Pulmonary artery endothelial cell (primary cell): ENCODE data around the gene GREM2. TPM values are rescaled to one million over a fixed set of nuclear protein-coding genes. Genes with fewer than 3 reads are reported as not detected.

Experiments used
- DNase-seq: peaks from one replicate; pipeline ENCODE4 v3.0.0-alpha.2; 2011; ENCODE audit warnings: low read depth, low spot score
- total RNA-seq: library from RNA; depleted of rRNA; stranded (reverse); fragments of >200 nt; gene quantifications from 2 replicates; pipeline ENCODE4 v1.2.3, GENCODE V29; 2014

The GREM2 gene
- total RNA-seq, 1 donor from 2014 or later = not detected

GRCh38 chr1:240610636-240611035, 1.3 kb downstream of the GREM2 start:
- no peak for DNase-seq

DNA sequence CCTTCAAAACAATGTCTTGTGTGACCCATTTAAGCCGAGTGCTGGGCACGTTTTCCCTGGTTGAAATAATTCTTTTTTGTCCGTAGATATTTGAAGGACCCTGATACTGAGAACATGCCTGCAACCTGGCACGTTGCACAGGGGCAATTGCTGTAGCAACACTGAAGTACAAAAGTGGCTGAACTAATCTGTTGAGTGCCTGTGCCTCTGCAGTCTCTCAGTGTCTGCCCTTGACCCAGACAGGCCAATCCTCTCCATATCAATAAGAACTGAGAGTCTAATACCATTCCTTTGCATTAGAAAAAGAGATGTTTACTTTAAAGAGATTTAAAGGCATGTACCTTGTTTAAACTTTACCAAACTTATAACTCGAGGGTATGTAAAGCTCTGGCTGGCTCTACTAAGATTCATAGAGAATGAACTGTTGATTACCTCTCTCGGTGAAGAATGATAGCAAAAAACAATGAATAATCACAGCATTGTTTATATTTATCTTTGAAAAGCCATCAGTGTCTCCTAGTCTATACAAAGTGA, 2.4 kb downstream of the GREM2 start:
- no peak for DNase-seq

DNA sequence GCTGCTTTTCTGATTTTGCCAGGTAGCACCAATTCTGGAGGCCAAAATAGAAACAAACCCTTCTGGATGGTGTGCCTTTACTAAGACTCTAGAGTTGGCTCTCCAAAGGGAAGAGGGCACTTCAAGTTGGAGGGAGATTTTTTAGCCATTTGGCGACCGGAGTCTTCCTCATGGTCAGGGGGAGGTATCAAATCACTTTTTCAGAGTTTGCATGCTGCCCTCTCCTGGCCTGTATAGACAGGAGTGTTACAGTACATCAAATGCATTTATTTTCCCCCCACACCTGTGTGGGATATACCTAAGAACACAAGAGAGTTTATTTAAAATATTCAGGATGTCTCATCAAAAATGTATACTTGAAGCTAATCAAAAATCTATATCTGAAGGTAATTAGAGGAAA, 3.2 kb downstream of the GREM2 start:
- no peak for DNase-seq

DNA sequence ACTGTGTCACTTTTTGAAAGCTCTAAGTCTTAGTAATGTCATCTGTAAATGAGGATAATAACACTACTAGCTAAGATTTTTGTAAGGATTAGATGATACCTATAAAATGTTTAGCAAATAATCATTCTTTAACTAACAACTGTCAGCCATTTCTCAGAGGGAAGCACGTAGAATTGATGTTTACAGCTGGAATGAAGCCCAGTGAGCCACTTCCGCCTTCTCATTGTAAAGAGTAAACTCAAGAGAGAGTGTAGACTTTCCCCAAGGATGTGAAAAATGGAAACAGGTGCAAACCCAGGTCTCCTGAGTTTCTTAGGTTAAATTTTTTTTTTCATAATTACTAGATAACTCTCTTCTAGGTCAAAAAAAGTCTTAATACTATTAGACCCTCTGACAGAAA, 4.9 kb downstream of the GREM2 start:
- no peak for DNase-seq

DNA sequence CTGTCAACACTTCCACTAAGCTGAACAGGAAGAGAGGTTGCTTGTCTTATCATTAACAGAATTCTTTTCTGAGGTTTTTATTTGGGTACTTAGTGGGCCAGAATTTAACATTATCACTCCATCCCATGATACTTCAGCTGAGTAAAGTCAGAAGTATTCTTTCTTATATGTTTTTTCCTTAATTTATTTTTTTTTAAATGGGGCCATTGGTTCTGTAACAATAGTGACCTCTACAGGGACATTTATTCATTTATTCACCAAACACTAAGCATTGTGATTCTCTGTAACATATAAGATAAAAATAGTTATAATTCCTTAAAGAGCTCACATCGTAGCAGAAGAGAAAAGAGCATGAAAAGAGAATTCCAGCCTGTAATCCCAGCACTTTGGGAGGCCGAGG, 9.8 kb downstream of the GREM2 start:
- no peak for DNase-seq

DNA sequence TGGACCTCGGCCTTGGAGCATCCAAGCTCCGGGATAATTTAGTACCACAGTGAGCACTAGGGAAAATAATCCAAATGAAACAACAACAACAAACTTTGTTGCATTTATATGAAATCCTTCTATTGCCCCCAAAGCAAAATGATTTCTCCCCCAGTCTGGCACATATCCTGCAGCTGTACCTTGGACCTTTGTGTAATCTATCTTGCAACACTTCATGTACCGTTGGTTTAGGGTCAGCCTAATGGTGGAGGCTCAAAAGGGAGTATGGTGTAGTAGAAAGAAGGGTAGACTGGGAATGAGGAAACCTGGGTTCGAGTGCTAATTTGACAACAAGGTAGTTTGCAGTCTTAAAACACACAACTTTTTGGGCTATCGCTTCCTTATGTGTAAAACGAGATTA, 12.1 kb downstream of the GREM2 start:
- no peak for DNase-seq

- no peak for DNase-seq
These were observed 12.7 kb downstream of the GREM2 start for GRCh38 chr1:240599299-240599698.

GRCh38 chr1:240598216-240599001, 13.5 kb downstream of the GREM2 start:
- no peak for DNase-seq

- no peak for DNase-seq
These were observed 14.7 kb downstream of the GREM2 start for GRCh38 chr1:240597153-240597745.

- no peak for DNase-seq
These were observed 16.5 kb downstream of the GREM2 start for GRCh38 chr1:240595476-240595875.

- DNase-seq = no peak
These were observed 20.4 kb downstream of the GREM2 start for GRCh38 chr1:240591564-240591963.

GRCh38 chr1:240591078-240591477, 20.9 kb downstream of the GREM2 start:
- no peak for DNase-seq

DNA sequence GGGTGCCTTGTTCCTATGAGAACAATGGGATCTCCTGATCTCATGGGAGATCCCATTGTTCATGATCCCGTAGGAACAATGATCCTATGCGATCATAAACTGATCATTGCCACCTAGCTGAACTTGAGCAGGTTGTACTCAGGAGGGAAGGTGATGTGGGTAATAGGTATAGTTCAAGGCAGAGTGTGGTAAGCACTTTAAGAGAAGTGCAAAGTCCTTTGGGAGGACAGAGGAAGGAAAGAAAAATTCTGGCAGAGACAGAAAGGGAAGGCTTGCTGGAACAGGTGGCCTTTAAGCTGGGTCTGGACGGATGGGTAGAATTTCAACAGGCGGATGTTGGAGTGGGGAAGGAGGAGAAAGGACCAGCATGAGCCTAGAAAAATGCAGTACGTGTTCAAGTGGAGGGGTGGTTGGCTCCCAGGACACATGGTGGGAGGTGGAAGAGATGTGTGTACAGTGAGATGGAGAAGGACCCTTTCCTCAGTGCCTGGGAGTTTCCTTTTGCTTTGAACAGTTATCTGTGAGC, 22.3 kb downstream of the GREM2 start:
- no peak for DNase-seq

- DNase-seq = no peak
These were observed 25.9 kb downstream of the GREM2 start for GRCh38 chr1:240586006-240586405.

DNA sequence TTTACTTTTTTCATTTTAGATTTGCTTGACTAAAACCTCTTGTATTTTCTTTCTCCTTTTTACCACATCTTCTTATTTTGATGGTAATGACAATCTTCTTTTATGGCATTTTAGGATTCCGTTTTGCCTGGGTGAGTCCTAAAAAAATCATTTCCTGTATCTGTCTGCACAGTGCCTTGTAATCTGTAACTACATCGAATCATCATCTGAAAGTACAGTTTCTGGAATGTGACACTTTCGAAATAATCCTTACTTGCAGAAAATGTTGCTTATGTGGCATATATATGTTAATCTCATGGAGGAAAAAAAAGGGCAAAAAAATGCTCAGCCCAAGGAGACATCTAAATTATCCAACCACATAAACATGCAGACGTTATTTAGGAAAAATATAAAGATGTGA, 29.0 kb downstream of the GREM2 start:
- DNase-seq = no peak

- no peak for DNase-seq
These were observed 32.4 kb downstream of the GREM2 start for GRCh38 chr1:240579511-240579910.

DNA sequence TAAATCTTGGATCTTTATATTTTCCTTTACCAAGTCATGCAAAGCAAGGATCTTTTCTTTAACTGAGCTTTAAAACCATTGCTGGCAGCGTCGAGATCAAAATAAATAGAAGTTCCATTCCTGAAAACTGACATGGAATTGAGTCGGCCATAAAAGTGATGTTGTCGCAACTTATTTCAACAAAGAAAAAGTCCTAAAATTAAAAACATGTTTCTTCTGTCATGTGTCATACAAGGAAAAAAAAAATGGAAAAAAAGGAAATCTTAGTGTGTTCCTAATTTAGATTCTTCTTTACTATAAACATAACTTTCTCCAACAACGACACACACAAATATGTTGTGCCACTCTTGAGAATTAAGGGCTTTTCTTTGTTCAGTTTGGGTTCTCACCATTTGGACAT, 34.9 kb downstream of the GREM2 start:
- no peak for DNase-seq

- DNase-seq = no peak
These were observed 35.8 kb downstream of the GREM2 start for GRCh38 chr1:240575981-240576662.

GRCh38 chr1:240572328-240572727, 39.6 kb downstream of the GREM2 start:
- DNase-seq = no peak

- no peak for DNase-seq
These were observed 40.2 kb downstream of the GREM2 start for GRCh38 chr1:240571782-240572181.

DNA sequence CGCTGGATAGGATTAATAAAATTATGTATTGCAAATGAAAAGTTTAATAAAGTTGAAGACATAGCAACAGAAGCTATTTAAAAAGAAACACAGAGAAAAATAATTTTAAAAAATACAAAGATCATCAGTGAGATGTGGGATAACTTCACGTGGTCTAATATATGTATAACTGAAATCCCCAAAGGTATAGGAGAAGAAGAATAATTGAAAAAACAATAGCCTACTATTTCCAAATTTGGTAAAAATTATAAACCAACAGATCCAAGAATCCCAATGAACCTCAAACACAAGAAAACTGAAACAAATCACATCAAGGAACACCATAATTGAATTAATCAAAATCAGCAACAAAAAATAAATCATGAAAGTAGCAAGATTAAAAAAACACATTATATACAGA, 44.9 kb downstream of the GREM2 start:
- DNase-seq = no peak

- DNase-seq = no peak
These were observed 49.2 kb downstream of the GREM2 start for GRCh38 chr1:240562779-240563178.
